Right cardiac atrium (tissue), 5 donors: ENCODE data around the gene NOS3. TPM values are rescaled to one million over a fixed set of nuclear protein-coding genes. Genes with fewer than 3 reads are reported as not detected.

Source experiments
- ATAC-seq, 2 donors: fragments of 200-7000 bp; cut with Tn5 transposase; one replicate each; pipeline versions ENCODE4 v1.8.0 to v1.9.1; 2020; ENCODE audit warnings: moderate library complexity in 2 of 2, mild to moderate bottlenecking in 1 of 2
- DNase-seq, 3 donors: peaks; one replicate each; pipeline ENCODE4 v3.0.0-alpha.2; 2020
- H3K27ac ChIP-seq: one replicate; pipeline ENCODE4 v1.5.1; 2013; ENCODE audit warnings: mild to moderate bottlenecking, low read length, control low read depth, moderate library complexity
- H3K27me3 ChIP-seq: one replicate; pipeline ENCODE4 v1.6.1; 2013; ENCODE audit not compliant: control insufficient read depth, insufficient read depth
- H3K4me1 ChIP-seq: one replicate; pipeline ENCODE4 v1.6.1; 2013; ENCODE audit warnings: low read length; ENCODE audit not compliant: control insufficient read depth, insufficient read depth
- H3K4me3 ChIP-seq: one replicate; pipeline ENCODE4 v1.5.1; 2013; ENCODE audit warnings: low read length, control low read depth
- H3K9me3 ChIP-seq: one replicate; pipeline ENCODE4 v1.6.1; 2013; ENCODE audit warnings: low read length; ENCODE audit not compliant: control insufficient read depth
- WGBS: extraction: QIAGEN DNeasy Blood & Tissue Kit; methylation state at CpG from one replicate; pipeline ENCODE4 v1.1.7; 2013; 5-methylcytosine and 5-hydroxymethylcytosine counted together
- intact Hi-C, 4 donors: fragments of 100-400 bp; cut with DNase I; formaldehyde crosslinking; loops; one replicate each; pipeline versions ENCODE4 v1.11.0 to v1.14.0; 2022 to 2023
- polyA plus RNA-seq: library from polyadenylated mRNA; stranded (reverse); fragments of 200-250 nt; gene quantifications from one replicate; pipeline ENCODE4 v1.2.3, GENCODE V29; 2013
- total RNA-seq, 4 donors: library from RNA; stranded (reverse); fragmentation: NEBNext Ultra II Directional; extraction: Animal tissue kit (Norgen Biotek cat#: 25700); gene quantifications; one replicate each; pipeline ENCODE4 v1.2.1, GENCODE V29; 2021
- donor health status: healthy with polysubstance abuse.
- donor health status: DM: no; HTN: yes; CAD: no.
- donor health status: DM: no; HTN: no; CAD: no.
- donor health status: DM: no; HTN: yes; CAD: no; lungs with severe emphysema.
- donor health status: DM: yes; HTN: yes; CAD: no.

The NOS3 gene
- total and polyA plus RNA-seq, 5 donors: 13.5 to 80.4 (median 21.4) TPM

DNA sequence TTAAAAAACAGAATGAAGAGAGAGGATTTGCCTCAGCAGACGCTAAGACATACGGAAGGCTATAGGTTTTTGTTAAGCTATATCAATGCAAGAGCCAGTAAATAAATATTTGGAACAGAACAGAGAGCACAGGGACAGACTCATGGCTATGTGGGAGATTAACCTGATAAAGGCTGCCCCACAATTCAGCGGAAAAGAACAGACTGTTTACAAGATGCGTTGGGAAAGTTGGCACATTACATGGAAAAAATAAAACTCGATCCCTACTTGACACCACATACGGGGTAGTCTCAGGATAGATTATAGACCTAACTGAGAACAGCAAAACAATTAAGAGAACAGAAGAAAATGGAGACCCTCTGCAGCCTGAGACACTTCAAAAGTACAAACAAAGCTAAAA is 23.5 kb upstream of the NOS3 start:
- DNase-seq (no peak), ATAC-seq (no peak)
- Histone ChIP-seq H3K4me3 (no peak overlapping the region), H3K27me3 (no peaks in the 10 kb centered on the region), H3K9me3 (no peaks in the 10 kb centered on the region), H3K4me1 (peaks cover 12% of the 10 kb centered on the region), H3K27ac (no peak overlapping the region)
- WGBS: 53% methylated on average over 6 of the region's 6 CpGs
- intact Hi-C loops: no loop called here

- peak in 2 of 3 donors; percentile 67 to 75 for DNase-seq
- no peak overlapping the region for H3K4me3 ChIP-seq
- H3K9me3 ChIP-seq: no peaks in the 10 kb centered on the region
- 64% methylated on average over 15 of the region's 15 CpGs for WGBS
- H3K27me3 ChIP-seq: no peaks in the 10 kb centered on the region
- no peak for ATAC-seq
- H3K4me1 ChIP-seq: peaks cover 13% of the 10 kb centered on the region
- intact Hi-C loops: no loop called here
- peak overlapping the region; percentile 40 for H3K27ac ChIP-seq
These were observed 22.6 kb upstream of the NOS3 start for GRCh38 chr7:150968056-150968733.

DNA sequence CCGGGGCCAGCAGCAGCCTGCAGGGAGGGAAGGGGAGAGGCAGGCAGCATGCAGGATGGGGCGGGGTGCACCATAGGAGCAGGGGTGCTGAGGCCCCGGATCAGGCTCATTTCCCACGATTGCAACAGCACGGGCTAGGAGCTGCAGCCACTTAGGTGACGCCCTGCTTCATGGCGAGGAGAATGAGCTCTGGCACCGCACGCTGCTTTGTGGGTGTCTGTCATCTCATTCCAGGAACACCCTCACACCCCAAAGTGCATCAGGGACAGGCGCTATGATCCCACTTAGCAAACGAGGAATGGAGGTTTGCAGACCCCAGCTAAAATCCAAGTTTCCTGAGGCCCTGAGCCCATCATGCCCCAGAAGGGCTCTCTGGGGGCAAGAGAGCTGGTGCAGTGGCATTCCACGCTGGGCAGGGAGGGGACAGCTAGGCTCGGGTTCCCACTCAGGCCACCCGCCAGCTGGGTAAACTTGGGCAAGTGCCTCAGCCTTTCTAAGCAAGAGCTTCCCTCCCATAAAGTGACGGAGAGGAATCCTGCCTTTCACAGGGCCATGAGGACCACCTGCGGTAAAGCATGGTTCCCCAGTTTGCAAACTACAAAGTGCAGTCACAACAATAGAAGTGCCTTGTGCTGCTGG is 22.0 kb upstream of the NOS3 start:
- Histone ChIP-seq H3K27ac (peak overlapping the region; percentile 33), H3K9me3 (no peaks in the 10 kb centered on the region), H3K4me1 (peaks cover 12% of the 10 kb centered on the region), H3K27me3 (no peaks in the 10 kb centered on the region), H3K4me3 (no peak overlapping the region)
- ATAC-seq: no peak
- WGBS: 48% methylated on average over 16 of the region's 16 CpGs
- DNase-seq: peak in 2 of 3 donors; percentile 46 to 65
- intact Hi-C loops: no loop called here

DNA sequence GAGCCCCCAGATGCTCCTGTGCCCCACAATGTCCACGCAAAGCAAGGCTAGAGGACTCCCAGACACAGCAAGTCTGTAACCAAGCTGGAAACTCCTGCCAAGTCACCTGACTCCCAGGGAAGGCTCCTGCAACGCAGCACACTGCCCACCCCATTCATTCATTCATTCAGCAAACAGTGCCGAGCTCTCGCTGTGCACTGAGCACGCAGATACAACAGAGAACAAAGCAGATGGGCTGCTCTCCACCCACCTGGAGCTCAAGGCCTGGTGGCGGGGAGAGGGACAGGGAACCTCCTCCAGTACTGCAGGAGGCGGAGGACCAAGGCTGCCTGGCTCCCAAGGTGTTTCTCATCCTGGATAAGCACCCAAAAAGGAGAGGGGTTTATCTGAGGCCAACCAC is 21.3 kb upstream of the NOS3 start:
- Histone ChIP-seq H3K27ac (peak overlapping the region; percentile 1), H3K4me1 (peaks cover 9% of the 10 kb centered on the region)
- DNase-seq: peak in 2 of 3 donors; percentile 32 to 34

DNA sequence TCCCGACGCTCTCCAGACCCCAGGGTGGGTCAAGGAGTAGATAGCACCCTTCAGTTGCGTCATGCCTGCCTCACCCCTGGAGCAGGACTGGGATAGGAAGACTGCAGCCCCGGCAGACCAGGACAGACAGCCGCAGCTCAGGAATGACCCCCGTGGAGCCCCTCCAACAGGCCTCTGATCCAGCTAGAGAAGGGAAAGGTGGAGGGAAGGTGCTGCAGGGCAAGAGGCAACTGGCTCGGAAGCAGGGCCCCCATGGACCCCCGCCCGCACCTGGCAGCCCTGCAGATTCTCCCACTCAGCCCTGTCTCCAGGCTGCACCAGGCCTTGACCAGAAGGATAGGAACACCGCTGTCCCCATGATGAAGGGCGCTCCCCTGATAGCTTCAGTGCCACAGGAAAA is 20.4 kb upstream of the NOS3 start:
- no peak for DNase-seq
- WGBS: 77% methylated on average over 11 of the region's 11 CpGs
- no peak overlapping the region for H3K4me3 ChIP-seq
- no peaks in the 10 kb centered on the region for H3K9me3 ChIP-seq
- H3K27ac ChIP-seq: no peak overlapping the region
- no peak for ATAC-seq
- intact Hi-C loops: no loop called here
- no peaks in the 10 kb centered on the region for H3K27me3 ChIP-seq
- peaks cover 7% of the 10 kb centered on the region for H3K4me1 ChIP-seq

More for the DNA sequence above, 21.3 kb upstream of the NOS3 start:
- ATAC-seq: no peak
- no peaks in the 10 kb centered on the region for H3K9me3 ChIP-seq
- no peak overlapping the region for H3K4me3 ChIP-seq
- H3K27me3 ChIP-seq: no peaks in the 10 kb centered on the region
- intact Hi-C loops: no loop called here
- 73% methylated on average over 7 of the region's 7 CpGs for WGBS

- H3K4me3 ChIP-seq: no peak overlapping the region
- 40% methylated on average over 16 of the region's 16 CpGs for WGBS
- intact Hi-C loops: no loop called here
- H3K4me1 ChIP-seq: peaks cover 7% of the 10 kb centered on the region
- ATAC-seq (peak in 1 of 2 donors; percentile 19), DNase-seq (peak in 2 of 3 donors; percentile 68 to 76)
- H3K27ac ChIP-seq: peak overlapping the region; percentile 21
- no peaks in the 10 kb centered on the region for H3K27me3 ChIP-seq
- no peaks in the 10 kb centered on the region for H3K9me3 ChIP-seq
These were observed 19.4 kb upstream of the NOS3 start for GRCh38 chr7:150971242-150972022.

- 45% methylated on average over 12 of the region's 12 CpGs for WGBS
- intact Hi-C loops: no loop called here
- Histone ChIP-seq H3K4me1 (peaks cover 7% of the 10 kb centered on the region), H3K27me3 (no peaks in the 10 kb centered on the region), H3K27ac (peak overlapping the region; percentile 53), H3K9me3 (no peaks in the 10 kb centered on the region), H3K4me3 (no peak overlapping the region)
- peak; percentile 69 to 91 (median 91) for DNase-seq
- ATAC-seq: peak; percentile 65 to 69
These were observed 18.8 kb upstream of the NOS3 start for GRCh38 chr7:150972023-150972468.

- Histone ChIP-seq H3K27me3 (no peaks in the 10 kb centered on the region), H3K9me3 (no peaks in the 10 kb centered on the region), H3K27ac (peak overlapping the region; percentile 53), H3K4me3 (no peak overlapping the region), H3K4me1 (peaks cover 7% of the 10 kb centered on the region)
- DNase-seq: peak in 2 of 3 donors; percentile 37 to 47
- 56% methylated on average over 8 of the region's 8 CpGs for WGBS
- intact Hi-C loops: no loop called here
- no peak for ATAC-seq
These were observed 18.1 kb upstream of the NOS3 start for GRCh38 chr7:150972741-150973140.

- Histone ChIP-seq H3K27ac (peak overlapping the region; percentile 14), H3K4me1 (peaks cover 7% of the 10 kb centered on the region), H3K4me3 (no peak overlapping the region), H3K9me3 (no peaks in the 10 kb centered on the region), H3K27me3 (no peaks in the 10 kb centered on the region)
- intact Hi-C loops: no loop called here
- WGBS: 56% methylated on average over 27 of the region's 27 CpGs
- ATAC-seq (no peak), DNase-seq (peak in 2 of 3 donors; percentile 47 to 61)
These were observed 17.0 kb upstream of the NOS3 start for GRCh38 chr7:150973571-150974451.
